ENCODE data around the gene DTNB.
A peak's percentile ranks its signal among the peaks of the same experiment; 100 is the strongest.

DTNB gene

GRCh38 chr2:25387876-25388449, 285.4 kb downstream of the DTNB start:
- TF ChIP-seq ZNF274 (IDR thresholded peaks at IDR 0.05; ENCODE audit: low read depth, low read length) = no peak
- H3K4me3 ChIP-seq (ENCODE audit: low read length) = no peak overlapping the region

DNA sequence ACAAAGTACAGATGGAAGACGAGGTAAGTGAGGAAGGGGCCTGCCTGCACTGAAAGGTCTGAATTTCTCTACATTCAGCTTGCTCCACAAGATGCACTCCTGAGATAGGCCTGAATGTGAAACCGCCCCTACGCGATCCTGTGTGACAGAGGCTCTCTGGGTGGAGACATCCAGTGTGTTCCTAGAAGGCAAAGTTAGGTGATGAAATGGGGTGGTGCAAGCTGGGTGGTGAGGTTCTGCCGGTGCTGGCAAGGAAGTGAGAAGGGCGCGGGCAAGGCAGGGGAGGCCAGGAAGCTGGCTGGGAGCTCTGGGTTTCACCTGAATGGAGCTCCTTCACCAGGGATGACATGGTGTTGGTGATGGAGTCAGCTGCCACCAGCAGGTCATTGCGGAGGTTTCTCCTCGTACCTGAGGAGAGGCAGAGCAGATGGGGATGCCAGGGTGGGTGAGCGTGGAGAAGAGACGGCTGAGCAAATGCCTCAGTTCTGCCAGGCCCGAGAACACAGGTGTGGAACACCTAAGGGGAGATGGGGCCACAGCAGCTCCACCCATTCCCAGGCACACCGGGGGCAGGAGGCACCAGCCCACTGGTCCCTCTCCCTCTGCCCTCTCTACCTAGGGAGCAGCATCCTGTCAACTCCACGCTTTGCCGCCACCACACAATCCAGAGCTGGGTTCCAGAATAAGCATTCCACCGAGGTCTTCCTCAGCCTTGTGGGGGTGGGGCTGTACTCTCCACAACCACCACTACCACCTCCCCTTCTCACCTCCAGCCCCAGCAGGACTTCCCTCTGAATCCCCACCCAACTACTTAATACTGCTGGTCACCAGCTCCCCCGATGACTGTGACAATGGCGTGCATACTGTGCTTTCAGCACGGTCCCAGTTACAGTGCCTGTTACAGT, 286.2 kb downstream of the DTNB start:
- H3K4me3 ChIP-seq (ENCODE audit: low read length) = no peak overlapping the region
- no peak for TF ChIP-seq ZNF274 (IDR thresholded peaks at IDR 0.05; ENCODE audit: low read depth, low read length)

- TF ChIP-seq ZNF274 (IDR thresholded peaks at IDR 0.05; ENCODE audit: low read depth, low read length) = no peak
- H3K4me3 ChIP-seq (ENCODE audit: low read length) = no peak overlapping the region
Measured at GRCh38 chr2:25385910-25386309, 287.5 kb downstream of the DTNB start.

GRCh38 chr2:25383806-25384205, 289.6 kb downstream of the DTNB start:
- H3K4me3 ChIP-seq (ENCODE audit: low read length) = no peak overlapping the region
- TF ChIP-seq ZNF274 (IDR thresholded peaks at IDR 0.05; ENCODE audit: low read depth, low read length) = no peak

GRCh38 chr2:25381502-25381901, 291.9 kb downstream of the DTNB start:
- no peak overlapping the region for H3K4me3 ChIP-seq (ENCODE audit: low read length)
- TF ChIP-seq ZNF274 (IDR thresholded peaks at IDR 0.05; ENCODE audit: low read depth, low read length) = no peak

DNA sequence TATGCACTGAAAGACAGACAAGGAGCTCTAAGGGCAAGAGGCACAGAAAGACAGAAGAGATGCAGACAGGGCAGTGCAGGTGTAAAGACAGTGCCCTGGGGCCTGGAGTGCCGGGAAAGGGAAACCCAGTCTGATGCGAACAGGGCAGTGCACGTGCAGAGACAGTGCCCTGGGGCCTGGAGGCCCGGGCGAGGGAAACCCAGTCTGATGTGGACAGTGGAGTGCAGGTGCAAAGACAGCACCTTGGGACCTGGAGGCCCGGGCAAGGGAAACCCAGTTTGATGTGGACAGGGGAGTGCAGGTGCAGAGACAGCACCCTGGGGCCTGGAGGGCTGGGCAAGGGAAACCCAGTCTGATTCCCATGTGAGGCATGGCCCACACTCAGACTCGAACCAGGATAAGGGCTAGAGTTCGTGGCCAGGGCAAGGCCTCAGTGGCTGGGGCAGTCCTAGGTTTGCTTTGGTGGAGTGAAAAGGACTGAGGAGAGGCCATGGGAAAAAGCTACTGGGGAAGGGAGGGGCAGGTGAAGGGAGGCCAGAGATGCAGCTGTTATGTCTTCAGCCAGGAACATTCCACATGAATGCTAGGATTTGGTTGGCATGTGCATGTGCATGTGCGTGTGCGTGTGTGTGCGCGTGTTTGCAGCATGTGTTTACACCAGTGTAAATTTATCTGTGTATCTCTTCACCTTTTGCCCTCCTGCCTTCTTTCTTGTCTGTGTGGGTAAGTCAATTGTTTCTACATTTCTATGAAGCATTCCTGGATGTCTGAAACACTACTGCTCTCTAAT, 292.6 kb downstream of the DTNB start:
- no peak for TF ChIP-seq ZNF274 (IDR thresholded peaks at IDR 0.05; ENCODE audit: low read depth, low read length)
- H3K4me3 ChIP-seq (ENCODE audit: low read length) = no peak overlapping the region

DNA sequence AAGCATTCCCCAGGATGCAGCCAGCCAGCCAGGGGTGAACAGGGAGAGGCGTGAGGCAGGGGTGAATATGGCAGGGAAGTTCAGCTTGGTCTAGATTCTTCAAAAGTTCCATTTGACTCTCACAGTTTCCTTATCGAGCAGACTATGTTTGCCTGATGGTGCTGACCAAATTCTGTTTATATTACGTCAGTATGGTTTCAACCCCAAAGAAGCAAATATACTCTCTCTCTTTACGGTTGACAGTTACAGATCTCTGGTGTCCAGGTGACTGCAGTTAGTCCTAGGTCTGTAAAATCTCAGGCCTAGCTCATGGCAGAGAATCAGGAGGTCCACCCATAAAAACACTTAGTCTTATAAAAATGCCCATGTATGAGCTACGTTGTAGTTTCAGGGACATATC, 293.4 kb downstream of the DTNB start:
- no peak overlapping the region for H3K4me3 ChIP-seq (ENCODE audit: low read length)
- no peak for TF ChIP-seq ZNF274 (IDR thresholded peaks at IDR 0.05; ENCODE audit: low read depth, low read length)

GRCh38 chr2:25379535-25379934, 293.8 kb downstream of the DTNB start:
- H3K4me3 ChIP-seq (ENCODE audit: low read length) = no peak overlapping the region
- TF ChIP-seq ZNF274 (IDR thresholded peaks at IDR 0.05; ENCODE audit: low read depth, low read length) = no peak

GRCh38 chr2:25378731-25379490, 294.5 kb downstream of the DTNB start:
- no peak overlapping the region for H3K4me3 ChIP-seq (ENCODE audit: low read length)
- TF ChIP-seq ZNF274 (IDR thresholded peaks at IDR 0.05; ENCODE audit: low read depth, low read length) = no peak

DNA sequence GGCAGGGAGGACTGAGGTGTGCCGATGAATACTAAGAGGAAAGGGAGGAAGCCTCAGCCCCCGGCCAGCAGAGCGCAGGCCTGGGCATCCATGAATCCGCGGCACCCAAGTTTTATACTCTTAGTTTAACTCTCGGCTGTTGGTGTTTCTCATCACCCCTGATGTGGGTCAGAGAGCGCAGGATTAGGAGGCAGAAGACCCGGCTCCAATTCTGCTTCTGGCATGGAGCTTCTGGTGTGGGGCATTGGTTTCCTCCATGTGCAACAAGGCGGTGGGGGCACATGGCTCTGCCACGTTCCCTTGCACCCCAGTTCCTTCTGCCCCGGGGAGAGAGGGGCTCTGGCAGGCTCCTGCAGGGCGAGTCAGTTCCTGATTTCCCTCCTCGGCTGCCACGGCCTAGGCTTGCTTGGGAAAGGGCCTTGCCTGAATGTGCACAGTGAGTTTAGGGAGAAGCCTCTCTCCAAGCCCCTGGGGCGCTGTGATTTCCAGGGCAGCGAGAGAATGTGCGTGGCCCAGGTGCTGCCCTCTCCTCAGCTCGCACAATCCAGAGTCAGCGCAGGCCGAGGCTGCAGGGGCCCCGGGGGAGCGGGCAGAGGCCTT, 295.5 kb downstream of the DTNB start:
- no peak overlapping the region for H3K4me3 ChIP-seq (ENCODE audit: low read length)
- TF ChIP-seq ZNF274 (IDR thresholded peaks at IDR 0.05; ENCODE audit: low read depth, low read length) = no peak

- no peak for TF ChIP-seq ZNF274 (IDR thresholded peaks at IDR 0.05; ENCODE audit: low read depth, low read length)
- H3K4me3 ChIP-seq (ENCODE audit: low read length) = peak overlapping the region; percentile 2; the same call in 1 of the 2 replicates
Measured at GRCh38 chr2:25376750-25377621, 296.4 kb downstream of the DTNB start.

DNA sequence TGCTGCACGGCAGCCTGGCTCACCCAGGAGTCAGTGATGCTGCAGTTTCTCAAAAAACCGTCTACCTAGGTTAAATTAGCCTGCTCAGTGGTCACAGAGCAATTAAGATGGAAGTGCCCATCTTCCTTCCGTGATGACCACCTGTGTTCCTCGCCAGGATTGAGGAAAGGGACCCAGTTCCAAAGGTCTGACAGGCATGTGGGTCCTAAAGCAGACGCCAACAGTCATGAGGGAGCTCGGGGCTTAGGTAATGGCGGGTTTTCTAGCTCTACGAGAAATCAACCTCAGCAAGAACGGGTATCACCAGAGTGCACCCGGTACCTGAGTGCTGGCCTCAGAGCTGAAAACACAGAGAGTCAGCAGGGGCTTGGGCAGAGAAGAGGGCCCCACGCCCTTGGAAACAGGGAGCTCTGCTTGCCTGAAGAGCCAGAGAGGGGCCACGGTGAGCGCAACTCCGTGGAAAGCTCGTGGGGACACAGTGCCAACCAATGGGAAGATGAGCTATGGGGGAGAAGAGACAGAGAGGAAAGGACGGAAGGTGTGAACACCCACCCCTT, 297.3 kb downstream of the DTNB start:
- H3K4me3 ChIP-seq (ENCODE audit: low read length) = no peak overlapping the region; the same call in 1 of the 2 replicates
- no peak for TF ChIP-seq ZNF274 (IDR thresholded peaks at IDR 0.05; ENCODE audit: low read depth, low read length)
